ENCODE measurements around the gene CCDC78. TPM values are rescaled to one million over a fixed set of nuclear protein-coding genes. Genes with fewer than 3 reads are reported as not detected.
A peak's percentile ranks its signal among the peaks of the same experiment; 100 is the strongest.

CCDC78 gene
- total and polyA plus RNA-seq, 2 of the 13 experiments (the other 11 are each of a cell fraction or from before 2014, with no cell fraction given): 0.53 to 1.5 TPM

GRCh38 chr16:740764-741505, 14.7 kb upstream of the CCDC78 start, which contains the start of gene CIAO3 (continued):
- no peak for TF ChIP-seq RNF219 (CRISPR knock-in tag; IDR thresholded peaks at IDR 0.05)
- TF ChIP-seq UBTF (CRISPR knock-in tag; IDR thresholded peaks at IDR 0.05): peak; percentile 88
- TF ChIP-seq MYC (CRISPR knock-in tag; IDR thresholded peaks at IDR 0.05; ENCODE audit: borderline replicate concordance): peak; percentile 83
- no peak for TF ChIP-seq LRRFIP1 (CRISPR knock-in tag; conservative IDR thresholded peaks at IDR 0.05)
- no peak for TF ChIP-seq MLX (CRISPR knock-in tag; IDR thresholded peaks at IDR 0.05)
- TF ChIP-seq HNF1B (CRISPR knock-in tag; IDR thresholded peaks at IDR 0.05): peak; percentile 47; the same call in 1 of the 2 replicates
- peak; percentile 10; the same call in 1 of the 2 replicates for TF ChIP-seq MNT (IDR thresholded peaks at IDR 0.05)
- TF ChIP-seq ZNF646 (CRISPR knock-in tag; IDR thresholded peaks at IDR 0.05): no peak
- TF ChIP-seq YEATS2 (CRISPR knock-in tag; IDR thresholded peaks at IDR 0.05; ENCODE audit: borderline replicate concordance): peak; percentile 91
